ENCODE measurements around the gene RBPJL. TPM values are rescaled to one million over a fixed set of nuclear protein-coding genes. Genes with fewer than 3 reads are reported as not detected.

RBPJL gene
- total RNA-seq, 1 experiment from 2014 or later: 0.85 TPM

GRCh38 chr20:45340236-45340847 lies 33.7 kb downstream of the RBPJL start:
- Mint-ChIP-seq H3K9me3 (no peaks in the 10 kb centered on the region), H3K27ac (peak overlapping the region; percentile 98), H3K27me3 (ENCODE audit: low read depth) (no peaks in the 10 kb centered on the region), H3K4me1 (peaks cover 95% of the 10 kb centered on the region), H3K36me3 (peaks cover 10% of the 10 kb centered on the region), H3K4me3 (peak overlapping the region; percentile 65; the same call in 1 of the 2 replicates)
- ChIA-PET POLR2A (no interaction called here), CTCF (interaction anchor here (1.4 to 4.4 kb wide), 5 partner anchors 23 to 97 kb away, joined by 4 to 27 read pairs (median 21); partner anchors contain the start of genes MATN4 and SYS1)
- TF ChIP-seq GTF2I (CRISPR knock-in tag; conservative IDR thresholded peaks at IDR 0.05) (peak; percentile 76; the same call in 1 of the 2 replicates), AR (CRISPR knock-in tag; IDR thresholded peaks at IDR 0.05) (no peak), MYBL2 (CRISPR knock-in tag; IDR thresholded peaks at IDR 0.05) (no peak), ZNF281 (CRISPR knock-in tag; IDR thresholded peaks at IDR 0.05) (no peak), NFE2L1 (CRISPR knock-in tag; IDR thresholded peaks at IDR 0.05) (peak; percentile 53; the same call in 1 of the 2 replicates), ATF3 (CRISPR knock-in tag; conservative IDR thresholded peaks at IDR 0.05) (no peak), ATF2 (CRISPR knock-in tag; IDR thresholded peaks at IDR 0.05; ENCODE audit: borderline replicate concordance, low read depth) (no peak), SMAD4 (CRISPR knock-in tag; IDR thresholded peaks at IDR 0.05) (no peak), RORB (CRISPR knock-in tag; IDR thresholded peaks at IDR 0.05) (no peak), ZNF219 (CRISPR knock-in tag; IDR thresholded peaks at IDR 0.05; ENCODE audit: borderline replicate concordance) (no peak), JUN (CRISPR knock-in tag; IDR thresholded peaks at IDR 0.05) (no peak), FOXJ3 (CRISPR knock-in tag; IDR thresholded peaks at IDR 0.05; ENCODE audit: borderline replicate concordance) (no peak)
- TF ChIP-seq, protein P1, sequence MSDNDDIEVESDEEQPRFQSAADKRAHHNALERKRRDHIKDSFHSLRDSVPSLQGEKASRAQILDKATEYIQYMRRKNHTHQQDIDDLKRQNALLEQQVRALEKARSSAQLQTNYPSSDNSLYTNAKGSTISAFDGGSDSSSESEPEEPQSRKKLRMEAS (CRISPR knock-in tag; IDR thresholded peaks at IDR 0.05): no peak
- TF ChIP-seq, protein P2, sequence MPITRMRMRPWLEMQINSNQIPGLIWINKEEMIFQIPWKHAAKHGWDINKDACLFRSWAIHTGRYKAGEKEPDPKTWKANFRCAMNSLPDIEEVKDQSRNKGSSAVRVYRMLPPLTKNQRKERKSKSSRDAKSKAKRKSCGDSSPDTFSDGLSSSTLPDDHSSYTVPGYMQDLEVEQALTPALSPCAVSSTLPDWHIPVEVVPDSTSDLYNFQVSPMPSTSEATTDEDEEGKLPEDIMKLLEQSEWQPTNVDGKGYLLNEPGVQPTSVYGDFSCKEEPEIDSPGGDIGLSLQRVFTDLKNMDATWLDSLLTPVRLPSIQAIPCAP (CRISPR knock-in tag; IDR thresholded peaks at IDR 0.05): no peak
- TF ChIP-seq, protein P3, sequence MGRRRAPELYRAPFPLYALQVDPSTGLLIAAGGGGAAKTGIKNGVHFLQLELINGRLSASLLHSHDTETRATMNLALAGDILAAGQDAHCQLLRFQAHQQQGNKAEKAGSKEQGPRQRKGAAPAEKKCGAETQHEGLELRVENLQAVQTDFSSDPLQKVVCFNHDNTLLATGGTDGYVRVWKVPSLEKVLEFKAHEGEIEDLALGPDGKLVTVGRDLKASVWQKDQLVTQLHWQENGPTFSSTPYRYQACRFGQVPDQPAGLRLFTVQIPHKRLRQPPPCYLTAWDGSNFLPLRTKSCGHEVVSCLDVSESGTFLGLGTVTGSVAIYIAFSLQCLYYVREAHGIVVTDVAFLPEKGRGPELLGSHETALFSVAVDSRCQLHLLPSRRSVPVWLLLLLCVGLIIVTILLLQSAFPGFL (CRISPR knock-in tag; IDR thresholded peaks at IDR 0.05; ENCODE audit: borderline replicate concordance): no peak
- TF ChIP-seq, protein P4, sequence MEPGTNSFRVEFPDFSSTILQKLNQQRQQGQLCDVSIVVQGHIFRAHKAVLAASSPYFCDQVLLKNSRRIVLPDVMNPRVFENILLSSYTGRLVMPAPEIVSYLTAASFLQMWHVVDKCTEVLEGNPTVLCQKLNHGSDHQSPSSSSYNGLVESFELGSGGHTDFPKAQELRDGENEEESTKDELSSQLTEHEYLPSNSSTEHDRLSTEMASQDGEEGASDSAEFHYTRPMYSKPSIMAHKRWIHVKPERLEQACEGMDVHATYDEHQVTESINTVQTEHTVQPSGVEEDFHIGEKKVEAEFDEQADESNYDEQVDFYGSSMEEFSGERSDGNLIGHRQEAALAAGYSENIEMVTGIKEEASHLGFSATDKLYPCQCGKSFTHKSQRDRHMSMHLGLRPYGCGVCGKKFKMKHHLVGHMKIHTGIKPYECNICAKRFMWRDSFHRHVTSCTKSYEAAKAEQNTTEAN (CRISPR knock-in tag; IDR thresholded peaks at IDR 0.05): no peak
- ATAC-seq (no peak), DNase-seq (ENCODE audit: low spot score) (no peak)

Measured in WTC11 (cell line).